Endothelial cell of umbilical vein (primary cell): ENCODE results near the gene MAP3K4. TPM values are rescaled to one million over a fixed set of nuclear protein-coding genes. Genes with fewer than 3 reads are reported as not detected.

Experiments used
- BruUV-seq: library from RNA; stranded (reverse); fragments of 400-500 nt; replicated peaks from 2 replicates; lab custom pipeline; 2021; lab: Mats Ljungman, UMichigan
- CTCF ChIA-PET: fragments of 300-600, 350-600 bp; sonication (Branson Sonifier 250); formaldehyde crosslinking; loops from one replicate; lab custom pipeline; 2021; ENCODE audit warnings: antibody characterized with exemption, inconsistent platforms; lab: Charles Lee
- POLR2A ChIA-PET: fragments of 300-600, 350-600 bp; sonication (Branson Sonifier 250); formaldehyde crosslinking; loops from one replicate; lab custom pipeline; 2021; ENCODE audit warnings: antibody characterized with exemption, inconsistent platforms; lab: Charles Lee
- DNase-seq: peaks from one replicate; pipeline ENCODE4 v3.0.0-alpha.2; 2011; ENCODE audit warnings: low read depth, low spot score
- FAIRE-seq: peaks from 2 replicates; lab custom pipeline; 2011; peaks lifted over from hg19 to GRCh38; lab: Jason Lieb, UNC
- H2AFZ ChIP-seq: 2 replicates; pipeline ENCODE4 v1.6.0; 2012; ENCODE audit warnings: low read depth, low read length, control low read depth, inconsistent platforms
- H3K27ac ChIP-seq: 2 replicates; pipeline ENCODE4 v1.5.1; 2011; ENCODE audit warnings: low read depth, mild to moderate bottlenecking, control low read depth, low read length, moderate library complexity; ENCODE audit not compliant: insufficient read depth
- H3K27me3 ChIP-seq, 2 experiments: 2 replicates each; pipeline versions ENCODE4 v1.6.0 to v1.6.1; 2011; ENCODE audit warnings: low read length in 2 of 2, mixed read lengths in 1 of 2; ENCODE audit not compliant: control insufficient read depth in 2 of 2, insufficient read depth in 2 of 2
- H3K36me3 ChIP-seq, 2 experiments: 2 replicates in 1 of 2; 3 replicates in 1 of 2; pipeline ENCODE4 v1.5.1; 2011; ENCODE audit warnings: low read length in 2 of 2, mild to moderate bottlenecking in 1 of 2, moderate library complexity in 1 of 2; ENCODE audit not compliant: control insufficient read depth in 2 of 2, insufficient read depth in 2 of 2; ENCODE audit errors: extremely low read depth in 1 of 2
- H3K4me1 ChIP-seq: 3 replicates; pipeline ENCODE4 v1.5.1; 2011; ENCODE audit warnings: mild to moderate bottlenecking, low read length; ENCODE audit not compliant: control insufficient read depth, insufficient read depth; ENCODE audit errors: extremely low read depth
- H3K4me2 ChIP-seq: 2 replicates; pipeline ENCODE4 v1.6.1; 2011; ENCODE audit warnings: low read length, control low read depth, mixed read lengths; ENCODE audit not compliant: insufficient read depth
- H3K4me3 ChIP-seq, 3 experiments: fragments of 200-600 bp in 1 of 3; sonication (generic), shearing (Covaris generic) in 1 of 3; replicated peaks in 1 of 3; 2 replicates each; pipeline ENCODE4 v1.5.1; 2011 to 2016; ENCODE audit warnings: control low read depth in 3 of 3, low read length in 3 of 3, mild to moderate bottlenecking in 2 of 3, inconsistent platforms in 1 of 3, low read depth in 1 of 3, moderate library complexity in 1 of 3; ENCODE audit not compliant: insufficient read depth in 1 of 3
- H3K79me2 ChIP-seq: 2 replicates; pipeline ENCODE4 v1.6.0; 2012; ENCODE audit warnings: low read length, inconsistent platforms; ENCODE audit not compliant: control insufficient read depth, insufficient read depth
- H3K9ac ChIP-seq: replicated peaks from 2 replicates; pipeline ENCODE3; 2011; ENCODE audit warnings: low read length, control low read depth; ENCODE audit not compliant: insufficient read depth; ENCODE audit errors: extremely low read depth
- H3K9me1 ChIP-seq: replicated peaks from 3 replicates; pipeline ENCODE4 v1.6.0; 2011; ENCODE audit warnings: mild to moderate bottlenecking, low read length; ENCODE audit not compliant: control insufficient read depth, insufficient read depth; ENCODE audit errors: extremely low read depth
- H3K9me3 ChIP-seq: replicated peaks from 2 replicates; pipeline ENCODE4 v1.5.1; 2012; ENCODE audit warnings: low read length, inconsistent platforms; ENCODE audit not compliant: control insufficient read depth, insufficient read depth
- H4K20me1 ChIP-seq: replicated peaks from 2 replicates; pipeline ENCODE3; 2011; ENCODE audit warnings: mild to moderate bottlenecking, low read length; ENCODE audit not compliant: control insufficient read depth, insufficient read depth; ENCODE audit errors: extremely low read depth
- EZH2 ChIP-seq: IDR thresholded peaks from 2 replicates; pipeline ENCODE4 v1.6.1; 2012; ENCODE audit warnings: borderline replicate concordance, low read depth, mild to moderate bottlenecking, moderate library complexity, low read length, inconsistent platforms; ENCODE audit not compliant: severe bottlenecking
- FOS ChIP-seq: IDR thresholded peaks from 2 replicates; pipeline ENCODE4 v1.6.1; 2011; ENCODE audit warnings: mild to moderate bottlenecking, low read length, moderate library complexity, borderline replicate concordance; ENCODE audit not compliant: insufficient read depth
- GATA2 ChIP-seq: IDR thresholded peaks from 2 replicates; pipeline ENCODE4 v1.7.0; 2011; ENCODE audit warnings: low read depth, mild to moderate bottlenecking, moderate library complexity, mixed read lengths, low read length; ENCODE audit not compliant: insufficient read length, insufficient read depth
- JUN ChIP-seq: IDR thresholded peaks from 2 replicates; pipeline ENCODE4 v1.6.1; 2011; ENCODE audit warnings: borderline replicate concordance, low read depth; ENCODE audit not compliant: insufficient read length, insufficient read depth
- MYC ChIP-seq: IDR thresholded peaks from one replicate; pipeline ENCODE4 v1.6.1; 2011; ENCODE audit warnings: mild to moderate bottlenecking, low read depth, low read length
- POLR2A ChIP-seq: IDR thresholded peaks from 2 replicates; pipeline ENCODE4 v1.6.1; 2012; ENCODE audit warnings: low read depth, mild to moderate bottlenecking, control low read depth, low read length
- POLR2AphosphoS5 ChIP-seq: IDR thresholded peaks from 2 replicates; pipeline ENCODE4 v1.6.1; 2012; ENCODE audit warnings: low read depth, mild to moderate bottlenecking, control low read depth, low read length, moderate library complexity; ENCODE audit not compliant: insufficient read depth
- dilution Hi-C: fragments of 300-500 bp; cut with MboI; formaldehyde crosslinking; loops from one replicate; pipeline ENCODE4 v1.15.0; 2019; ENCODE audit warnings: low sequenced_read_pairs; ENCODE audit not compliant: extremely low pct_ligation_motif_present
- intact Hi-C: fragments of 100-400 bp; cut with micrococcal nuclease; formaldehyde crosslinking; loops from one replicate; pipeline ENCODE4 v1.10.0; 2022
- polyA plus RNA-seq, 4 experiments: library from polyadenylated mRNA; depleted of rRNA in 3 of 4; stranded (reverse) in 3 of 4; unstranded in 1 of 4; fragments of >200 nt; gene quantifications; 2 replicates each; pipeline versions ENCODE4 v1.2.1 to v1.2.3, GENCODE V29; 2011 to 2012; ENCODE audit warnings: missing spikeins in 1 of 4
- total RNA-seq: library from RNA; stranded (reverse); gene quantifications from 2 replicates; pipeline ENCODE4 v1.2.3, GENCODE V29; 2021
- TF ChIP-seq, protein P1 (sequence below), 2 donors: IDR thresholded peaks; 1 replicate in 1 of 2; 2 replicates in 1 of 2; pipeline ENCODE4 v1.5.1; 2011; ENCODE audit warnings: low read length in 2 of 2, mild to moderate bottlenecking in 2 of 2, moderate library complexity in 2 of 2, control low read depth in 1 of 2, inconsistent platforms in 1 of 2, low read depth in 1 of 2; ENCODE audit not compliant: insufficient read depth in 1 of 2; ENCODE audit errors: extremely low read depth in 1 of 2
- TF ChIP-seq, protein P2 (sequence below): IDR thresholded peaks from 2 replicates; pipeline ENCODE4 v1.6.1; 2011; ENCODE audit not compliant: insufficient read depth, insufficient read length

The MAP3K4 gene
- total and polyA plus RNA-seq, 2 donors (not counting 3 experiments of a cell fraction or from before 2014, with no cell fraction given): 10.8 to 42.3 TPM

DNA sequence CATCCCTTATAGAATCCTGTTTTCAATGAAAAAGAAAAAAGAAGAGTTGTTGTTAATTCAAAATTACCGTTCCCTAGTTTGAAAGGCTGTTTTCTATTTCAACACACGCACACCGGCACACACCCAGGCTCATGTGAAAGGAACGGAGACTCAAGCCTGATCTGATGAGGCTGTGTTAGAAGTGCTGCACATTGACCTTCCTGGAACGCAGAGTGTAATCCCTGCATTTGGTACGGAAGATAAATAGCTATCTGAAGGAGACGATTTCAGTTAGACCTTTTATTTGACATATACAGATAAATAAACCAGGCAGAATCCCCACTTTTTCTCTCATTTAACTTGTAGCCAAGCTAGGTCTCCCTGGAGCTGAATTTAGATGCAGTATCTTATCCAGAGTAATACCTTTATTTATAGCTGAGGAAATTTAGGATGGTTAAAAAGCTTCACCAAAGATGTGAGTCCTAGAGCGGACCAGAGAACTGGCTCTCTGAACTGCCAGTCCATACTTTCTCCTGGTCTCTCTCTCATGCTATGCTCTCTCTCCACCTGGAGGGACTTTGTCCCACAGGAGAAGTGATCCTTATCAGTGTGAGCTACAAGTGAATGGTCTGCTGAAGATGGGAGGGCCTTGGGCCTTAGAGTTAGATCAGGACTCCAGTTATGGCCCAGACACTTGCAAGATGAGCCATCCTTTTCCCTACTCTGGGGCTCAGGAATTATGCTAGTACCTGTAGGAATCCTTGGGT, 30.6 kb downstream of the MAP3K4 start:
- Histone ChIP-seq H3K4me2 (no peak overlapping the region), H3K4me3 (no peak overlapping the region), H3K9me1 (no peaks in the 10 kb centered on the region), H3K27ac (no peak overlapping the region), H3K36me3 (no peaks in the 10 kb centered on the region), H4K20me1 (peaks cover 4% of the 10 kb centered on the region), H3K27me3 (no peaks in the 10 kb centered on the region), H2AFZ (no peak overlapping the region), H3K9me3 (no peaks in the 10 kb centered on the region), H3K79me2 (peaks cover 36% of the 10 kb centered on the region), H3K9ac (no peak overlapping the region), H3K4me1 (no peaks in the 10 kb centered on the region)
- BruUV-seq: no TSS peak
- TF ChIP-seq MYC: no peak
- TF ChIP-seq, protein P1, sequence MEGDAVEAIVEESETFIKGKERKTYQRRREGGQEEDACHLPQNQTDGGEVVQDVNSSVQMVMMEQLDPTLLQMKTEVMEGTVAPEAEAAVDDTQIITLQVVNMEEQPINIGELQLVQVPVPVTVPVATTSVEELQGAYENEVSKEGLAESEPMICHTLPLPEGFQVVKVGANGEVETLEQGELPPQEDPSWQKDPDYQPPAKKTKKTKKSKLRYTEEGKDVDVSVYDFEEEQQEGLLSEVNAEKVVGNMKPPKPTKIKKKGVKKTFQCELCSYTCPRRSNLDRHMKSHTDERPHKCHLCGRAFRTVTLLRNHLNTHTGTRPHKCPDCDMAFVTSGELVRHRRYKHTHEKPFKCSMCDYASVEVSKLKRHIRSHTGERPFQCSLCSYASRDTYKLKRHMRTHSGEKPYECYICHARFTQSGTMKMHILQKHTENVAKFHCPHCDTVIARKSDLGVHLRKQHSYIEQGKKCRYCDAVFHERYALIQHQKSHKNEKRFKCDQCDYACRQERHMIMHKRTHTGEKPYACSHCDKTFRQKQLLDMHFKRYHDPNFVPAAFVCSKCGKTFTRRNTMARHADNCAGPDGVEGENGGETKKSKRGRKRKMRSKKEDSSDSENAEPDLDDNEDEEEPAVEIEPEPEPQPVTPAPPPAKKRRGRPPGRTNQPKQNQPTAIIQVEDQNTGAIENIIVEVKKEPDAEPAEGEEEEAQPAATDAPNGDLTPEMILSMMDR (IDR thresholded peaks at IDR 0.05; ENCODE audit: extremely low read depth in 1 of 2, insufficient read depth in 1 of 2, low read depth in 1 of 2, low read length in 2 of 2): no peak
- no peak for TF ChIP-seq GATA2
- no peak for TF ChIP-seq POLR2AphosphoS5
- no peak for TF ChIP-seq EZH2
- no peak for TF ChIP-seq POLR2A
- TF ChIP-seq, protein P2, sequence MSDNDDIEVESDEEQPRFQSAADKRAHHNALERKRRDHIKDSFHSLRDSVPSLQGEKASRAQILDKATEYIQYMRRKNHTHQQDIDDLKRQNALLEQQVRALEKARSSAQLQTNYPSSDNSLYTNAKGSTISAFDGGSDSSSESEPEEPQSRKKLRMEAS: no peak
- TF ChIP-seq JUN: no peak
- TF ChIP-seq FOS: no peak
- FAIRE-seq (no peak), DNase-seq (no peak)
- ChIA-PET CTCF (interaction anchor here (0.6 to 1.3 kb wide), 3 partner anchors 10 to 25 kb away, joined by 3 to 6 read pairs (median 3); no protein-coding TSS in a partner anchor), POLR2A (no interaction called here)
- intact Hi-C loops: no loop called here
- dilution Hi-C loops: no loop called here
